H1 (cell line): ENCODE results near the gene PAIP2. TPM values are rescaled to one million over a fixed set of nuclear protein-coding genes. Genes with fewer than 3 reads are reported as not detected.

Experiments
- CHD1 ChIP-seq: IDR thresholded peaks from 2 replicates; pipeline ENCODE4 v1.6.1; 2012; ENCODE audit warnings: low read depth, low read length, improper control_type of control experiment
- CHD7 ChIP-seq: fragments of 300-600 bp; sonication (generic); IDR thresholded peaks from 2 replicates; pipeline ENCODE4 v1.7.1; 2012; ENCODE audit warnings: low read length, moderate library complexity, mild to moderate bottlenecking, inconsistent platforms; ENCODE audit not compliant: insufficient replicate concordance
- CTBP2 ChIP-seq: IDR thresholded peaks from 2 replicates; pipeline ENCODE4 v1.7.0; 2011; ENCODE audit warnings: borderline replicate concordance, mild to moderate bottlenecking, moderate library complexity, mixed read lengths, low read length; ENCODE audit not compliant: insufficient read depth, insufficient read length
- HDAC6 ChIP-seq: IDR thresholded peaks from one replicate; pipeline ENCODE4 v1.7.1; 2012; ENCODE audit warnings: low read depth, mild to moderate bottlenecking, inconsistent platforms, low read length, moderate library complexity
- JUND ChIP-seq: IDR thresholded peaks from 2 replicates; pipeline ENCODE4 v1.6.1; 2011; ENCODE audit warnings: mild to moderate bottlenecking, improper control_type of control experiment, low read length
- KDM5A ChIP-seq: fragments of 200-600 bp; IDR thresholded peaks from 2 replicates; pipeline ENCODE4 v1.7.1; 2012; ENCODE audit warnings: mild to moderate bottlenecking, low read length, inconsistent platforms, mixed read lengths
- RAD21 ChIP-seq, 2 experiments: IDR thresholded peaks in 1 of 2; conservative IDR thresholded peaks in 1 of 2; 2 replicates each; pipeline ENCODE4 v1.6.1; 2011; ENCODE audit warnings: low read depth in 2 of 2, low read length in 2 of 2, improper control_type of control experiment in 1 of 2, inconsistent platforms in 1 of 2, mild to moderate bottlenecking in 1 of 2, moderate library complexity in 1 of 2
- TEAD4 ChIP-seq: IDR thresholded peaks from 2 replicates; pipeline ENCODE4 v1.6.1; 2012; ENCODE audit warnings: low read depth, low read length, inconsistent platforms, mixed read lengths
- polyA plus RNA-seq, 7 experiments: library from polyadenylated mRNA; depleted of rRNA in 3 of 7; stranded (reverse) in 5 of 7; unstranded in 2 of 7; fragments of >200 nt in 5 of 7; fragments of 200-250 nt in 2 of 7; gene quantifications; 1 replicate in 5 of 7; 2 replicates in 1 of 7; 4 replicates in 1 of 7; pipeline versions ENCODE4 v1.2.1 to v1.2.3, GENCODE V29; 2011 to 2013; ENCODE audit warnings: missing spikeins in 2 of 7, mixed read lengths in 2 of 7
- total RNA-seq: library from RNA; stranded (reverse); fragmentation: NEBNext Ultra II Directional; extraction: Animal tissue kit (Norgen Biotek cat#: 25700); gene quantifications from 2 replicates; pipeline ENCODE4 v1.2.1, GENCODE V29; 2021

The PAIP2 gene
- total and polyA plus RNA-seq, 2 of the 8 experiments (the other 6 are each of a cell fraction or from before 2014, with no cell fraction given), result 87.6 to 162 TPM

GRCh38 chr5:139293507-139294373, 47.9 kb upstream of the PAIP2 start, which contains the start of gene MATR3 (continued):
- TF ChIP-seq CHD7 (no peak), TEAD4 (0 out of 2 replicates have a peak, but pooled peaks have one; percentile 4), KDM5A (no peak), CHD1 (no peak; the same call in none of the 2 replicates), JUND (0 out of 2 replicates have a peak, but pooled peaks have one; percentile 30), HDAC6 (no peak), RAD21 (IDR thresholded peaks at IDR 0.05 in 1 of 2, conservative IDR thresholded peaks at IDR 0.05 in 1 of 2; ENCODE audit: low read depth in 2 of 2, low read length in 2 of 2) (no peak), CTBP2 (peak; percentile 24)
